IMR-90 (cell line): ENCODE data around the gene IRAK2. TPM values are rescaled to one million over a fixed set of nuclear protein-coding genes. Genes with fewer than 3 reads are reported as not detected.

Experiments
- ATAC-seq: fragments of 200-7000 bp; cut with Tn5 transposase; 2 replicates; pipeline ENCODE4 v1.9.1; 2020; ENCODE audit warnings: low read depth, mild to moderate bottlenecking, moderate library complexity
- BruUV-seq: library from RNA; stranded (reverse); fragments of 400-500 nt; replicated peaks from 2 replicates; lab custom pipeline; 2021; lab: Mats Ljungman, UMichigan
- CTCF ChIA-PET: fragments of 300-600 bp; formaldehyde crosslinking; extraction: SDS; loops from one replicate; lab custom pipeline; 2021; ENCODE audit warnings: antibody characterized with exemption; lab: Yijun Ruan, JAX
- POLR2A ChIA-PET: fragments of 300-600 bp; sonication (Branson Sonifier 250); formaldehyde crosslinking; loops from one replicate; lab custom pipeline; 2022; ENCODE audit warnings: antibody characterized with exemption; ENCODE audit not compliant: unreplicated experiment; lab: Charles Lee
- DNase-seq: peaks from one replicate; pipeline ENCODE4 v3.0.0; 2013
- H2AFZ ChIP-seq: replicated peaks from 2 replicates; pipeline ENCODE3; 2013; ENCODE audit warnings: low read length, mild to moderate bottlenecking; ENCODE audit not compliant: poor library complexity
- H2AK5ac ChIP-seq: 2 replicates; pipeline ENCODE4 v1.6.1; 2013; ENCODE audit warnings: low read depth, low read length, inconsistent platforms
- H2AK9ac ChIP-seq: replicated peaks from 2 replicates; pipeline ENCODE3; 2013; ENCODE audit warnings: mild to moderate bottlenecking, low read depth, low read length, moderate library complexity; ENCODE audit not compliant: poor library complexity
- H2BK120ac ChIP-seq: 2 replicates; pipeline ENCODE4 v1.6.1; 2013; ENCODE audit warnings: low read depth, low read length, inconsistent platforms
- H2BK15ac ChIP-seq: 3 replicates; pipeline ENCODE4 v1.6.1; 2013; ENCODE audit warnings: low read depth, low read length, inconsistent platforms
- H2BK20ac ChIP-seq: 2 replicates; pipeline ENCODE4 v1.6.1; 2013; ENCODE audit warnings: low read depth, mild to moderate bottlenecking, inconsistent platforms, low read length, moderate library complexity
- H2BK5ac ChIP-seq: 2 replicates; pipeline ENCODE4 v1.6.1; 2013; ENCODE audit warnings: mild to moderate bottlenecking, low read depth, low read length, inconsistent platforms; ENCODE audit not compliant: poor library complexity, severe bottlenecking
- H3K14ac ChIP-seq: replicated peaks from 2 replicates; pipeline ENCODE4 v1.6.1; 2013; ENCODE audit warnings: low read depth, low read length, inconsistent platforms
- H3K18ac ChIP-seq: 2 replicates; pipeline ENCODE4 v1.6.1; 2013; ENCODE audit warnings: low read depth, low read length, control low read depth
- H3K23ac ChIP-seq: 2 replicates; pipeline ENCODE4 v1.6.1; 2013; ENCODE audit warnings: low read depth, low read length, inconsistent platforms
- H3K27ac ChIP-seq: 2 replicates; pipeline ENCODE4 v1.5.1; 2013; ENCODE audit warnings: mild to moderate bottlenecking, control low read depth, low read length; ENCODE audit not compliant: insufficient read depth
- H3K27me3 ChIP-seq: 2 replicates; pipeline ENCODE4 v1.6.1; 2013; ENCODE audit warnings: low read length; ENCODE audit not compliant: control insufficient read depth, insufficient read depth
- H3K36me3 ChIP-seq: 2 replicates; pipeline ENCODE4 v1.6.1; 2013; ENCODE audit warnings: low read length, mixed read lengths; ENCODE audit not compliant: control insufficient read depth, insufficient read depth
- H3K4ac ChIP-seq: 2 replicates; pipeline ENCODE4 v1.6.1; 2013; ENCODE audit warnings: low read depth, low read length, inconsistent platforms
- H3K4me1 ChIP-seq: 2 replicates; pipeline ENCODE4 v1.6.1; 2013; ENCODE audit warnings: low read length, mixed read lengths; ENCODE audit not compliant: control insufficient read depth, insufficient read depth
- H3K4me2 ChIP-seq: 2 replicates; pipeline ENCODE4 v1.6.1; 2013; ENCODE audit warnings: low read depth, mild to moderate bottlenecking, control low read depth, low read length, moderate library complexity
- H3K4me3 ChIP-seq: 2 replicates; pipeline ENCODE4 v1.5.1; 2013; ENCODE audit warnings: low read depth, mild to moderate bottlenecking, control low read depth, low read length, moderate library complexity; ENCODE audit not compliant: insufficient read depth
- H3K56ac ChIP-seq: 2 replicates; pipeline ENCODE4 v1.6.1; 2013; ENCODE audit warnings: low read length, inconsistent platforms; ENCODE audit not compliant: insufficient read depth; ENCODE audit errors: extremely low read depth
- H3K79me1 ChIP-seq, 2 experiments: 2 replicates each; pipeline ENCODE4 v1.6.1; 2013; ENCODE audit warnings: low read length in 2 of 2, inconsistent platforms in 1 of 2, low read depth in 1 of 2
- H3K9ac ChIP-seq: 2 replicates; pipeline ENCODE4 v1.6.1; 2013; ENCODE audit warnings: low read depth, low read length, control low read depth
- H3K9me1 ChIP-seq: 2 replicates; pipeline ENCODE4 v1.6.1; 2013; ENCODE audit warnings: low read length, inconsistent platforms; ENCODE audit not compliant: insufficient read depth
- H3K9me3 ChIP-seq: 2 replicates; pipeline ENCODE4 v1.6.1; 2013; ENCODE audit warnings: low read length; ENCODE audit not compliant: control insufficient read depth, insufficient read depth
- H4K20me1 ChIP-seq: 2 replicates; pipeline ENCODE4 v1.6.1; 2013; ENCODE audit warnings: low read length, inconsistent platforms; ENCODE audit not compliant: insufficient read depth
- H4K5ac ChIP-seq: 2 replicates; pipeline ENCODE4 v1.6.1; 2013; ENCODE audit warnings: mild to moderate bottlenecking, low read depth, low read length, control low read depth
- H4K8ac ChIP-seq, 2 experiments: 2 replicates each; pipeline ENCODE4 v1.6.1; 2013; ENCODE audit warnings: low read depth in 2 of 2, low read length in 2 of 2, control low read depth in 1 of 2, inconsistent platforms in 1 of 2
- H4K91ac ChIP-seq: 2 replicates; pipeline ENCODE4 v1.6.1; 2013; ENCODE audit warnings: low read depth, low read length, inconsistent platforms; ENCODE audit not compliant: insufficient read depth
- CHD1 ChIP-seq: IDR thresholded peaks from 2 replicates; pipeline ENCODE4 v1.6.1; 2012; ENCODE audit warnings: low read depth, low read length, improper control_type of control experiment
- WGBS, 2 experiments: methylation state at CpG; one replicate each; pipeline versions ENCODE4 v1.1.5 to v1.1.7; 2013; ENCODE audit warnings: missing lambda C conversion rate in 2 of 2; ENCODE audit not compliant: insufficient read length in 1 of 2; ENCODE audit errors: extremely low coverage in 2 of 2; 5-methylcytosine and 5-hydroxymethylcytosine counted together
- dilution Hi-C: fragments of 300-500 bp; cut with HindIII; formaldehyde crosslinking; loops from one replicate; pipeline ENCODE4 v1.14.3; 2018; ENCODE audit warnings: low sequenced_read_pairs; ENCODE audit not compliant: unreplicated experiment
- in situ Hi-C: fragments of 300-500 bp; cut with MboI; formaldehyde crosslinking; loops from 3 replicates; pipeline ENCODE4 v1.14.3; 2019; ENCODE audit warnings: low sequenced_read_pairs, inconsistent platforms, mixed read lengths
- intact Hi-C: fragments of 100-400 bp; cut with micrococcal nuclease; formaldehyde crosslinking; loops from 2 replicates; pipeline ENCODE4 v1.10.0; 2022
- polyA plus RNA-seq, 3 experiments: library from polyadenylated mRNA; depleted of rRNA; stranded (reverse); fragments of >200 nt; gene quantifications; 2 replicates each; pipeline ENCODE4 v1.2.3, GENCODE V29; 2012; ENCODE audit warnings: low replicate concordance in 1 of 3
- total RNA-seq: library from RNA; depleted of rRNA; stranded (reverse); fragments of >200 nt; gene quantifications from 2 replicates; pipeline ENCODE4 v1.2.3, GENCODE V29; 2012

Gene IRAK2
- total and polyA plus RNA-seq, 2 of the 4 experiments (the other 2 are of a cell fraction), result 6.9 to 8.1 TPM

- H4K5ac ChIP-seq, result no peak overlapping the region
- H3K4me2 ChIP-seq, result no peak overlapping the region
- H3K79me1 ChIP-seq, result no peaks in the 10 kb centered on the region; a peak in 1 of 4 replicates
- ChIA-PET POLR2A (no interaction called here), CTCF (no interaction called here)
- no peak overlapping the region for H3K18ac ChIP-seq
- H3K56ac ChIP-seq, result no peak overlapping the region
- no peak for TF ChIP-seq CHD1
- H3K36me3 ChIP-seq, result peaks cover 26% of the 10 kb centered on the region
- H3K23ac ChIP-seq, result no peak overlapping the region
- no TSS peak for BruUV-seq
- H2AFZ ChIP-seq, result no peak overlapping the region
- no peak overlapping the region for H2BK120ac ChIP-seq
- no peak overlapping the region for H4K91ac ChIP-seq
- no peak overlapping the region for H3K14ac ChIP-seq
- WGBS, 2 experiments, result 100% methylated on average over 1 of the region's 9 CpGs; no CpG with 5 or more reads in 1 of the 2 experiments
- DNase-seq, result no peak
- no peak overlapping the region for H2AK5ac ChIP-seq
- H2BK20ac ChIP-seq, result no peak overlapping the region
- H3K4me1 ChIP-seq, result no peaks in the 10 kb centered on the region
- no peaks in the 10 kb centered on the region for H3K27me3 ChIP-seq
- no peak overlapping the region for H4K8ac ChIP-seq
- no peak overlapping the region for H2AK9ac ChIP-seq
- no peak overlapping the region for H2BK15ac ChIP-seq
- H3K9ac ChIP-seq, result no peak overlapping the region
- peaks cover 3% of the 10 kb centered on the region; the same call in 1 of the 2 replicates for H3K9me1 ChIP-seq
- intact Hi-C loops, result loop anchor here (10.0 kb wide), 1 partner anchor 445 kb away; the partner anchor contains the start of gene RPUSD3
- H3K27ac ChIP-seq, result no peak overlapping the region
- H3K9me3 ChIP-seq, result no peaks in the 10 kb centered on the region
- in situ Hi-C loops, result no loop called here
- no peak overlapping the region for H2BK5ac ChIP-seq
- no peak overlapping the region for H3K4ac ChIP-seq
- dilution Hi-C loops, result no loop called here
- ATAC-seq, result no peak
- H4K20me1 ChIP-seq, result no peaks in the 10 kb centered on the region
- H3K4me3 ChIP-seq, result no peak overlapping the region
Observed at GRCh38 chr3:10289787-10290355, 125.2 kb downstream of the IRAK2 start.
